GM12865 (cell line): Measurements from ENCODE around the gene CRB2.

Experiments used
- DNase-seq: peaks from one replicate; pipeline ENCODE4 v3.0.0; 2010; ENCODE audit warnings: low read depth
- H3K4me3 ChIP-seq: 2 replicates; pipeline ENCODE4 v1.5.1; 2011; ENCODE audit warnings: mild to moderate bottlenecking, low read depth, low read length, control low read depth
- TF ChIP-seq, protein P1 (sequence below): IDR thresholded peaks from 2 replicates; pipeline ENCODE4 v1.5.1; 2011; ENCODE audit warnings: low read length, control low read depth, low read depth, inconsistent platforms; ENCODE audit not compliant: insufficient read depth; ENCODE audit errors: missing control alignments

Gene CRB2

DNA sequence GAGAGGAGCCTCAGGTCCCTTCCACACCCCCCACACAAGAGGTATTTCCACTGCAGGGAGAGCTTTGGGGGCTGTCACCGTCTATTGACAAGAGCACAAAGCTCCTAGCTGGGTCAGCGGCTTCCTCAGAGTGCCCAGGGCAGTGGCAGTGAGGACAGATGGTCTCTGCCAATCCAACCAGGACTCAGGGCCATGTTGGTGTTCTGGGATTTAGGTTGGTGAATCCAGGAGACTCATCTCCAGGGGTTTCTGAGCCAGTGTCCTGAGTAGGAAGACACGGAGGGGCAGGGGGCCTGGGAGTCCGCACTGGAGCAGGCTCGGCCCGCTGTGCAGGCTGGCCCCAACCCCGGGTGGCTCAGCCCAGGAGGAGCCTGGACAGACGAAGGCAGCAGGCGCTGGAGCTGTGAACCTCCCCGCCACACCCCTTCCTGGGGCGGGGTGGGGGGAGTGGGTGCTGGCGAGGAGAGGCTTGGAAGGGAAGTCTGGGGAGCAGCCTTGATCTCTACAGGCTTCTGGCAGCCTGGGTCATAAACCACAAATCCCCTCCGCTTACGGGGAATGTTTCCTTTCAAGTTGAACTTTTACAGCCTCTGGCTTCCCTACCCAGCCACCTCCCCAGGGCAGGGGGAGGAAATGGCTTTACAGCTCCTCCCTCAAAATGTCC is 19.6 kb downstream of the CRB2 start:
- DNase-seq: no peak
- TF ChIP-seq, protein P1, sequence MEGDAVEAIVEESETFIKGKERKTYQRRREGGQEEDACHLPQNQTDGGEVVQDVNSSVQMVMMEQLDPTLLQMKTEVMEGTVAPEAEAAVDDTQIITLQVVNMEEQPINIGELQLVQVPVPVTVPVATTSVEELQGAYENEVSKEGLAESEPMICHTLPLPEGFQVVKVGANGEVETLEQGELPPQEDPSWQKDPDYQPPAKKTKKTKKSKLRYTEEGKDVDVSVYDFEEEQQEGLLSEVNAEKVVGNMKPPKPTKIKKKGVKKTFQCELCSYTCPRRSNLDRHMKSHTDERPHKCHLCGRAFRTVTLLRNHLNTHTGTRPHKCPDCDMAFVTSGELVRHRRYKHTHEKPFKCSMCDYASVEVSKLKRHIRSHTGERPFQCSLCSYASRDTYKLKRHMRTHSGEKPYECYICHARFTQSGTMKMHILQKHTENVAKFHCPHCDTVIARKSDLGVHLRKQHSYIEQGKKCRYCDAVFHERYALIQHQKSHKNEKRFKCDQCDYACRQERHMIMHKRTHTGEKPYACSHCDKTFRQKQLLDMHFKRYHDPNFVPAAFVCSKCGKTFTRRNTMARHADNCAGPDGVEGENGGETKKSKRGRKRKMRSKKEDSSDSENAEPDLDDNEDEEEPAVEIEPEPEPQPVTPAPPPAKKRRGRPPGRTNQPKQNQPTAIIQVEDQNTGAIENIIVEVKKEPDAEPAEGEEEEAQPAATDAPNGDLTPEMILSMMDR: no peak
- no peak overlapping the region for H3K4me3 ChIP-seq

DNA sequence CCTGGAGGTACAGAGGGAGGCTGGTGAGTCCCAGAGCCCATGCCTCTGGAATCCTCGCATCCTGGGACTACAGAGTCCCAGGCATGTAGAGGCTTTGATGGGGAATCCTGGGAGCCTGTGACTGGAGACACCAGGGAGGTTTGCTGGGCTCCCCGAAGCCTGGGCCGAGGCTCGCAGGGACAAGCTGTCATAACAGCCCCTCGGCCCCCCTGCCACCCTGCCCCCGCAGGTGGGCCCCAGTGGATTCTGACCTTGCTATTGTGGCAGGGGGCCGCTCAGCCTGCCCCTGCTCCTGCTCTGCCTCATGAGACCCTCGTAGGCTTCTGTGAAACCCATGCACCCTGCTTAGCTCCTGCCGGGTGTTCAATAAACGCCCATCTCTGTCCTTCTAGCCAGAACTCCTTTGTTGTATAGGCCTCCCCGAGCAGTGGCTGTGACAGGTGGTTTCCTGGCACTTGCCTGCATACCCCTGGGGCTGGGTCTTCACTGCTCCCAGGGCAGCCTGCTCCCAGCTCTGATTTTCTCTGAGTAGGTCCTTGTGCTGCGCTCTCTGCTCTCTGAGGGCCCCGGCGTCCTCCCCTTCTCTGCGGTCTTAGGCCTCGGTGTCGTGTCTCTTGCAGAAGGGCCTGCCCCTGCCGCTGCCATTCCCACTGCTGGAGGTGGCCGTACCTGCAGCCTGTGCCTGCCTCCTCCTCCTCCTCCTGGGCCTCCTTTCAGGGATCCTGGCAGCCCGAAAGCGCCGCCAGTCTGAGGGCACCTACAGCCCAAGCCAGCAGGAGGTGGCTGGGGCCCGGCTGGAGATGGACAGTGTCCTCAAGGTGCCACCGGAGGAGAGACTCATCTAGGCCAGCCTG is 20.4 kb downstream of the CRB2 start:
- H3K4me3 ChIP-seq: no peak overlapping the region
- TF ChIP-seq, protein P1: no peak
- no peak for DNase-seq

DNA sequence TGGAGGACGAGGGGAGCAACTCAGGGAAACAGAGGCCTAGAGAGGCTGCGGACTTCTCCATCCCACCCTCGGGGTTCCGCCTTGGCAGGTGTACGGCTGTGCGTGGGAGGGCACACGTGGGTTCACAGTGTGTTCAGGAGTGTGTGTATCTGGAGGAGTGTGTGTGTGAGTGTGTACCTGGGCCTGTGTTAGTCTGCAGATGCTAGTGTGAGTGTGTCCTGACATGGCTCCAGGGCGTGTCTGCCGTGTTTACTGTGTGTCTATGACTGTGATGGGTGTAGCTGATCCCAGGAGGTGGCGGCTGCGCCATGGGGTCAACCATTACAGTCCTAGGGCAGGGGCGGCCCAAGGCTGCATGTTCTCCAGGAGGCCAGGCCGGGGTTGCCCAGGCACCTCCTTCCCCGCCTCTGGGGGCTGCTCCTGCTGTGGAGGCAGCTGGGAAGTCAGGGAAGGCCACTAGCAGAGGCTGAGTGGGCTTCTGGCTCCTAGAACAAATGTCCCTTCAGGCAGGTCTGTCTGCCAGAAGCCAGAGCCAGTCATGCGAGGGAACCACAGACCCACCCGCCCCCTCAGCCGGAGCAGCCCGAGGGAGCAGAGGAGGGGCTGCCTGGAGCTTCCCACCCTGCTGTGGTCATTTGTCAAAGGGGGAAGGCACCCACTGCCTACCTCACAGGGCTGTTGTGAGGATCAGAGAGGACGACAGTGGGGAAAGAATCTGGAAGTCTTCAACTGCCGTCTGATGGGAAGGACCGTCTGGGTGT is 21.4 kb downstream of the CRB2 start:
- DNase-seq: no peak
- TF ChIP-seq, protein P1: no peak
- H3K4me3 ChIP-seq: no peak overlapping the region

DNA sequence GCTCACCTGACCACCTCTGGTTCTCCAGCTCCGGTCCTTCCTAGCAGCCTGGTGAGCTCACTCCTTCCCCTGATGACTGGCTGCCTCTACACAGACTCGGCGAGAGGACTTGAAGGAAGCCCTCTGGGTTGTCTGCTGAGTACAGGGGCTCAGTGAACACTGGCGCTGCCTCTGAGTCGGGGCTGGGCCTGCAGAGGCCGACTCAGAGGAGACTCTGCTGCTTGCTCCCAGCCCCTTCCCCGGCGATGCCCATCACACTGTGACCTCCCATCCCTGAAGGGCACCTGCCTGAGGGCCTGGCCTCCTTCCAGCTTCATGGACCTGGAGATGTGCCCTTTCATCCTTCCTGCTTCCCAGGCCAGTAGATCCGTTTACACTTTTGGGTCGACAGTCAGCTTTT is 22.0 kb downstream of the CRB2 start:
- TF ChIP-seq, protein P1: no peak
- no peak for DNase-seq
- no peak overlapping the region for H3K4me3 ChIP-seq

DNA sequence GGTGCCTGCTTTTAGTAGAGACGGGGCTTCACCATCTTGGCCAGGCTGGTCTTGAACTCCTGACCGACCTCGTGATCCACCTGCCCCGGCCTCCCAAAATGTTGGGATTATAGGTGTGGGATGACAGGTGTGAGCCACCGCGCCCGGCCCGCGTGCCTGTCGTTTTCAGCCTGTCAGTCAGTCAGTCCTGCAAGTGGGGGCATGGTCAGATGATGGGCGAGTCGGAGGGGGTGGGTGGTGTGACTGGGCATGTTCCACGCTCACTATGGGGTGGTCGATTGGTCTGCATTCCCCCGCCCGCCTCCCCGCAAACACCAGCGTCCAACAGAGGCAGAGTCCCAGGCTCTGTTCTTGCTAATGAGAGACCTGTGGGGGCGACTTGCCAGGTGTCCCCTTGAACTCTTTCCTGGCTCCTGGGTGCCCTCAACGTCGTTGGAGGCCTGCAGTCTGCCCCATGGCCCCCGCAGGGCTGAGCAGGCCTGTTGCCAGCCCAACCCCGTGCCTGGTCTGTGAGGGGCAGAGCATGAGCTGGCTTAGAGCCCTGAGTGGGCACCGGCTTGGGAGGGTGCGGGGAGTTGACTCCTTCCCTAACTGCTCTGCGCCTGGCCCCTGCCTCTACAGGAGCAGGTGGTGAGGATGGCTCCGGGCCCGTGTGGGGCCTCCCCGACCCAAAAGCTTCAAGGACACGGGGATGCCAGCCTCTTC is 23.1 kb downstream of the CRB2 start:
- H3K4me3 ChIP-seq: no peak overlapping the region
- TF ChIP-seq, protein P1: no peak
- DNase-seq: no peak
